NCI-H82 (cell line): ENCODE data around the gene ACVRL1.
"Not testable (repeated sequence)": the region's sequence is repeated elsewhere in the genome, so short reads cannot be mapped to it uniquely, and the experiment has no call there.

ENCODE experiments used
- DNase-seq: peaks from one replicate; lab custom pipeline; 2025; lab: John Stamatoyannopoulos, UW

The ACVRL1 gene

GRCh38 chr12:51874000-51874399 lies 33.3 kb upstream of the ACVRL1 start:
- DNase-seq = peak; percentile 99

GRCh38 chr12:51874486-51874885 lies 32.8 kb upstream of the ACVRL1 start:
- DNase-seq = no peak

- no peak for DNase-seq
Observed at GRCh38 chr12:51879102-51879501, 28.2 kb upstream of the ACVRL1 start.

GRCh38 chr12:51883295-51883694 lies 24.0 kb upstream of the ACVRL1 start:
- DNase-seq = peak; percentile 75

- DNase-seq = no peak
Observed at GRCh38 chr12:51883998-51884675, 23.2 kb upstream of the ACVRL1 start.

GRCh38 chr12:51884676-51885229 lies 22.6 kb upstream of the ACVRL1 start:
- DNase-seq = peak; percentile 66

GRCh38 chr12:51885294-51886020 lies 21.8 kb upstream of the ACVRL1 start:
- DNase-seq = not testable (repeated sequence)

GRCh38 chr12:51886021-51886710 lies 21.1 kb upstream of the ACVRL1 start:
- DNase-seq = no peak

- DNase-seq = peak; percentile 99
Observed at GRCh38 chr12:51887476-51888315, 19.6 kb upstream of the ACVRL1 start, which contains the start of gene ANKRD33. Gene ANKRD33 (plus strand): TSS chr12:51888103. CDS start chr12:51888187, 84 bp downstream.

- no peak for DNase-seq
Observed at GRCh38 chr12:51888316-51889215, 18.7 kb upstream of the ACVRL1 start.

- DNase-seq = no peak
Observed at GRCh38 chr12:51889216-51890132, 17.8 kb upstream of the ACVRL1 start.

GRCh38 chr12:51890133-51890464 lies 17.2 kb upstream of the ACVRL1 start:
- DNase-seq = no peak

- no peak for DNase-seq
Observed at GRCh38 chr12:51890511-51891171, 16.7 kb upstream of the ACVRL1 start.

GRCh38 chr12:51891843-51892242 lies 15.5 kb upstream of the ACVRL1 start:
- DNase-seq = no peak

GRCh38 chr12:51893786-51894185 lies 13.5 kb upstream of the ACVRL1 start:
- no peak for DNase-seq

GRCh38 chr12:51895378-51896135 lies 11.7 kb upstream of the ACVRL1 start:
- no peak for DNase-seq

- no peak for DNase-seq
Observed at GRCh38 chr12:51896236-51896635, 11.1 kb upstream of the ACVRL1 start.

GRCh38 chr12:51897181-51897580 lies 10.1 kb upstream of the ACVRL1 start:
- DNase-seq = no peak
